ENCODE data around the gene ATP5PD. TPM values are rescaled to one million over a fixed set of nuclear protein-coding genes. Genes with fewer than 3 reads are reported as not detected.

ATP5PD gene
- total and polyA plus RNA-seq, 2 of the 8 experiments (the other 6 are each of a cell fraction or from before 2014, with no cell fraction given): 335 to 407 TPM

- Histone ChIP-seq H2BK5ac (ENCODE audit: low read depth, low read length) (no peak overlapping the region), H3K23me2 (ENCODE audit: low read depth, low read length) (no peaks in the 10 kb centered on the region), H3K27me3 (replicated peaks in 1 of 4; ENCODE audit: control insufficient read depth in 3 of 4, extremely low read depth in 1 of 4, insufficient read depth in 3 of 4, low read length in 3 of 4) (no peaks in the 10 kb centered on the region), H2BK20ac (ENCODE audit: low read length) (no peak overlapping the region), H4K8ac (ENCODE audit: extremely low read depth, insufficient read depth, low read length) (no peak overlapping the region), H3K56ac (replicated peaks; ENCODE audit: insufficient read length, low read depth, low read length) (no peak overlapping the region), H3K4me1 (replicated peaks in 1 of 4; ENCODE audit: control insufficient read depth in 3 of 4, insufficient read depth in 4 of 4, low read length in 3 of 4) (no peaks in the 10 kb centered on the region; a peak in 1 of 7 replicates), H3K36me3 (ENCODE audit: control insufficient read depth in 2 of 4, insufficient read depth in 4 of 4, low read length in 3 of 4) (peaks cover 0 to 8% (median 3%) of the 10 kb centered on the region in 4 experiments; a peak in 5 of 8 replicates), H3K9me3 (ENCODE audit: insufficient read depth in 2 of 2, low read depth in 1 of 2, low read length in 1 of 2) (no peaks in the 10 kb centered on the region), H3K14ac (ENCODE audit: insufficient read length) (no peak overlapping the region), H2AK5ac (ENCODE audit: low read depth, low read length) (no peak overlapping the region), H2BK15ac (ENCODE audit: low read length) (no peak overlapping the region), H3K79me1 (ENCODE audit: low read depth, low read length) (peaks cover 2% of the 10 kb centered on the region; the same call in 1 of the 2 replicates), H4K5ac (ENCODE audit: insufficient read length, low read depth, low read length) (no peak overlapping the region), H3K4me3 (ENCODE audit: extremely low read depth in 1 of 4, insufficient read depth in 2 of 4, low read depth in 3 of 4, low read length in 4 of 4) (no peak overlapping the region), H3K27ac (ENCODE audit: low read depth, low read length) (no peak overlapping the region), H4K20me1 (replicated peaks in 1 of 2; ENCODE audit: control insufficient read depth in 1 of 2, insufficient read depth in 2 of 2, low read length in 2 of 2) (peaks cover 0 to 2% of the 10 kb centered on the region in 2 experiments), H2AFZ (ENCODE audit: low read length) (no peak overlapping the region), H3K23ac (ENCODE audit: insufficient read length) (no peak overlapping the region), H3K4me2 (ENCODE audit: insufficient read depth in 1 of 2, low read depth in 2 of 2, low read length in 2 of 2) (no peak overlapping the region), H3K79me2 (ENCODE audit: control insufficient read depth in 1 of 2, insufficient read depth in 2 of 2, low read length in 2 of 2) (no peaks in the 10 kb centered on the region), H3K18ac (ENCODE audit: extremely low read depth, low read length) (no peak overlapping the region), H3K9ac (replicated peaks in 1 of 4; ENCODE audit: extremely low read depth in 1 of 4, low read depth in 3 of 4, low read length in 3 of 4) (no peak overlapping the region), H3K4ac (replicated peaks; ENCODE audit: insufficient read length, low read depth, low read length) (no peak overlapping the region), H2BK12ac (ENCODE audit: low read depth, low read length) (no peak overlapping the region), H4K91ac (replicated peaks; ENCODE audit: insufficient read length, low read length) (no peak overlapping the region), H2BK120ac (replicated peaks; ENCODE audit: low read depth, low read length) (no peak overlapping the region)
- CTCF ChIA-PET (ENCODE audit: partially characterized antibody): interaction anchor here (0.7 to 7.3 kb wide), 15 partner anchors 9 to 75 kb away, joined by 3 to 64 read pairs (median 7); partner anchors contain the start of genes ARMC7, NT5C and SLC16A5
- FAIRE-seq (no peak), DNase-seq (ENCODE audit: low read depth in 1 of 2, low spot score in 2 of 2) (no peak)
- TF ChIP-seq CTCF (IDR thresholded peaks at IDR 0.05; ENCODE audit: control extremely low read depth in 1 of 3, insufficient read depth in 1 of 3, low read depth in 1 of 3, low read length in 3 of 3) (peak in 2 of 3 experiments; percentile 6 to 7; a peak in 2 of 4 replicates), MAFK (IDR thresholded peaks at IDR 0.05; ENCODE audit: low read depth, low read length) (no peak)
- POLR2A ChIA-PET (ENCODE audit: partially characterized antibody): interaction anchor here (0.7 to 5.8 kb wide), 4 partner anchors 9 to 64 kb away, joined by 3 to 25 read pairs (median 5); partner anchors contain the start of genes ATP5PD and KCTD2
- WGBS, 2 experiments (ENCODE audit: extremely low coverage in 1 of 2, insufficient coverage in 1 of 2, insufficient read length in 1 of 2, insufficient replicate concordance in 2 of 2, low coverage in 1 of 2, low lambda C conversion rate in 2 of 2, missing lambda C conversion rate in 1 of 2): 88% methylated on average over 2 of the region's 2 CpGs; no CpG with 5 or more reads in 1 of the 2 experiments
Observed at GRCh38 chr17:75069783-75070182, 23.0 kb upstream of the ATP5PD start.
